Right atrium auricular region (tissue), 2 donors: Measurements from ENCODE around the gene P2RX5. TPM values are rescaled to one million over a fixed set of nuclear protein-coding genes. Genes with fewer than 3 reads are reported as not detected.
A peak's percentile ranks its signal among the peaks of the same experiment; 100 is the strongest.
"Not testable (repeated sequence)": the region's sequence is repeated elsewhere in the genome, so short reads cannot be mapped to it uniquely, and the experiment has no call there.

Source experiments
- DNase-seq: peaks from one replicate; pipeline ENCODE4 v3.0.0-alpha.2; 2019; ENCODE audit warnings: low spot score
- H3K27ac ChIP-seq, 2 donors: fragments of 200-600 bp; sonication (generic); 1 replicate in 1 of 2; 2 replicates in 1 of 2; pipeline ENCODE4 v1.5.1; 2016 to 2019
- H3K27me3 ChIP-seq, 2 donors: fragments of 200-600 bp; sonication (generic); one replicate each; pipeline versions ENCODE4 v1.5.1 to v1.6.0; 2017 to 2019
- H3K36me3 ChIP-seq: fragments of 200-600 bp; sonication (generic); one replicate; pipeline ENCODE4 v1.5.1; 2016
- H3K4me1 ChIP-seq, 2 donors: fragments of 200-600 bp; sonication (generic); one replicate each; pipeline versions ENCODE4 v1.5.1 to v1.6.0; 2017 to 2019
- H3K4me3 ChIP-seq, 2 donors: fragments of 200-600 bp; sonication (generic); 1 replicate in 1 of 2; 2 replicates in 1 of 2; pipeline ENCODE4 v1.5.1; 2017 to 2019; ENCODE audit warnings: mild to moderate bottlenecking in 1 of 2, moderate library complexity in 1 of 2
- H3K9me3 ChIP-seq, 2 donors: fragments of 200-600 bp; sonication (generic); one replicate each; pipeline ENCODE4 v1.5.1; 2019
- total RNA-seq, 2 donors: library from RNA; depleted of rRNA; stranded (reverse); fragments of >200 nt; gene quantifications; one replicate each; pipeline ENCODE4 v1.1.0, GENCODE V29; 2016
- TF ChIP-seq, protein P1 (sequence below), 2 donors: fragments of 200-600 bp; sonication (generic); IDR thresholded peaks; one replicate each; pipeline ENCODE4 v1.5.1; 2019; ENCODE audit warnings: antibody characterized with exemption in 2 of 2

Gene P2RX5
- total RNA-seq, 2 donors from 2014 or later: 5.4 to 8.1 TPM

DNA sequence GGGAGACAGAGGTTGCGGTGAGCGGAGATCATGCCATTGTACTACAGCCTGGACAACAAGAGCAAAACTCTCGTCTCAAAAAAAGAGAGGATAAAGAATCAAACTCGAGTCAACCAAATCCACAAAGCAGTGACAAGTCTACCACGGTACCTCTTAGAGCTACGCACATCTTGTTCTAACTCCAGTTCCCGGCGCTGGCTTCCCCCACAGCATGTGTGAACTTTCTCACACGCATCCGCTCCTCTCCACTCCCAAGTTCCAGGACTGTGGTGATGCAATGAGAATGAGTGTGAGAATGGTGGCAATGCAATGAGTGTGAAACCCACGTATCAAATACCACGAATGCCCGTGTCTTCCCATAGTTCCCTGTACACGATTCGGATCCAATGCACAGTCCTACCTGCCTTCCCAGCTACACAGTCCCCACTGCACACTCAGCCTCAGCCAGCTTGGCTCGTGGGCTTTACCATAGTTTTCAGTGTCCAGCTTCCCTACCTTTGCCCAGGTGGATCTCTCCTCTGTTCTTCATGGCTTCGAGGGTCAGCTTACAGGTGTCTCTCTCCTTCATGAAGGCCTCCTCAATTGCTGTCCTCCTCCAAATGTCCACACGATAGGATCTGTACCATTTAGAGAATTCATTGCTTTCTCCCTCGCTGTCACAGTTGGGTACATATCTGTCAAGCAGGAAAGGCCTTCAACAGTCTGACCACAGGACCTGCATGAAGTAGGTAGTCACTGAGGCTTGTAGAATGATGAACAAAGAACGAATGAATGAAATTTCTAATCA is 9.2 kb upstream of the P2RX5 start:
- no peak for DNase-seq
- Histone ChIP-seq H3K9me3 (no peaks in the 10 kb centered on the region), H3K4me1 (no peaks in the 10 kb centered on the region), H3K27me3 (no peaks in the 10 kb centered on the region), H3K27ac (no peak overlapping the region), H3K4me3 (no peak overlapping the region), H3K36me3 (no peaks in the 10 kb centered on the region)
- TF ChIP-seq, protein P1, sequence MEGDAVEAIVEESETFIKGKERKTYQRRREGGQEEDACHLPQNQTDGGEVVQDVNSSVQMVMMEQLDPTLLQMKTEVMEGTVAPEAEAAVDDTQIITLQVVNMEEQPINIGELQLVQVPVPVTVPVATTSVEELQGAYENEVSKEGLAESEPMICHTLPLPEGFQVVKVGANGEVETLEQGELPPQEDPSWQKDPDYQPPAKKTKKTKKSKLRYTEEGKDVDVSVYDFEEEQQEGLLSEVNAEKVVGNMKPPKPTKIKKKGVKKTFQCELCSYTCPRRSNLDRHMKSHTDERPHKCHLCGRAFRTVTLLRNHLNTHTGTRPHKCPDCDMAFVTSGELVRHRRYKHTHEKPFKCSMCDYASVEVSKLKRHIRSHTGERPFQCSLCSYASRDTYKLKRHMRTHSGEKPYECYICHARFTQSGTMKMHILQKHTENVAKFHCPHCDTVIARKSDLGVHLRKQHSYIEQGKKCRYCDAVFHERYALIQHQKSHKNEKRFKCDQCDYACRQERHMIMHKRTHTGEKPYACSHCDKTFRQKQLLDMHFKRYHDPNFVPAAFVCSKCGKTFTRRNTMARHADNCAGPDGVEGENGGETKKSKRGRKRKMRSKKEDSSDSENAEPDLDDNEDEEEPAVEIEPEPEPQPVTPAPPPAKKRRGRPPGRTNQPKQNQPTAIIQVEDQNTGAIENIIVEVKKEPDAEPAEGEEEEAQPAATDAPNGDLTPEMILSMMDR (IDR thresholded peaks at IDR 0.05): no peak

DNA sequence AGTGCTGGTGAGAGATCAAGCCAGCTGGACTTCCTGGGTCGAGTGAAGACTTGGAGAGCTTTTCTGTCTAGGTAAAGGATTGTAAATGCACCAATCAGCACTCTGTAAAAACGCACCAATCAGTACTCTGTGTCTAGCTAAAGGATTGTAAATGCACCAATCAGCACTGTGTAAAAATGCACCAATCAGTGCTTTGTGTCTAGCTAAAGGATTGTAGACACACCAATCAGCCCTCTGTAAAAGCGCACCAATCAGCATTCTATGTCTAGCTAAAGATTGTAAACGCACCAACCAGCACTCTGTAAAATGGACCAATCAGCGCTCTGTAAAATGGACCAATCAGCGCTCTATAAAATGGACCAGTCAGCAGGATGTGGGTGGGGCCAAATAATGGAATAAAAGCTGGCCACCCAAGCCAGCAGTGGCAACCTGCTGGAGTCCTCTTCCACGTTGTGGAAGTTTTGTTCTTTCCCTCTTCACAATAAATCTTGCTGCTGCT is 6.1 kb upstream of the P2RX5 start:
- H3K9me3 ChIP-seq, H3K4me3 ChIP-seq, H3K4me1 ChIP-seq, H3K27me3 ChIP-seq, DNase-seq, H3K27ac ChIP-seq, H3K36me3 ChIP-seq: not testable (repeated sequence)

DNA sequence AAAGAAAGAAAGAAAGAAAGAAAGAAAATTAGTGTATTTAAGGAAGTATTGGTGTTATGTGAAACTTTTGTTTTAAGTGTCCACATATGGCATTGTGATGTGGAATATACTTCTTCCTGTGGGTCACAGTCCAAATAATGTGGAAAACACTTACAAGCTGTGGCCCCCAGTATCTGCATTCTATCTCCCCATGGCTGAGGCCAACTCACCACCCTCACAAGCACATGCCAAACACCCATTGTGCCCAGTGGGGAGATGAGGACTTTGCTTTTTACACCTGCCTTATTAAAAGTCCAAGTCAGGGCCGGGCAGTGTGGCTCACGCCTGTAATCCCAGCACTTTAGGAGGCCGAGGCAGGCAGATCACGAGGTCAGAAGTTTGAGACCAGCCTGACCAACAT is 4.0 kb upstream of the P2RX5 start:
- H3K27ac ChIP-seq: no peak overlapping the region
- H3K4me1 ChIP-seq: peaks cover 0 to 19% of the 10 kb centered on the region in 2 donors
- TF ChIP-seq, protein P1 (IDR thresholded peaks at IDR 0.05): no peak
- DNase-seq: no peak
- no peaks in the 10 kb centered on the region for H3K36me3 ChIP-seq
- H3K9me3 ChIP-seq: no peaks in the 10 kb centered on the region
- H3K27me3 ChIP-seq: peaks cover 0 to 8% of the 10 kb centered on the region in 2 donors
- H3K4me3 ChIP-seq: no peak overlapping the region

DNA sequence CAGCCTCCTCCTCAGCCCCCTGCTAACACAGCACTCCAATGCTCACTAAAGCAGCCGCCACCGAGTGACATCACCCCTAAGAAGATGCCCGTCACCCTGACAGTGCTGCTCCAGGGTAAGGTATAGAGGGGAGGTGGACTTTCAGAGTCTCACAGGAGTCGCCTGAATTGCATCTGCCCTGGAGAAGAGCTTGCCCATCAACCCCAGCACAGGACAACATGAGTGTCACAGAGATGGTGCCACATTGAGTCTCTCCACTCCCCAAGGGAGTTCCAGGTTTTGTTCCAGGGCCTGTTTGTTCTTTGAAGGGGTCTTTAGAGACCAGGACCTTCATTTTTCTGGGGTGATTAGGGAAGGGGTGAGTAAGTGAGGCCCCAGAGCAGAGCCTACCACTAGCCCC is 2.2 kb upstream of the P2RX5 start:
- peaks cover 0 to 11% of the 10 kb centered on the region in 2 donors for H3K27me3 ChIP-seq
- H3K4me3 ChIP-seq: no peak overlapping the region
- DNase-seq: no peak
- H3K9me3 ChIP-seq: no peaks in the 10 kb centered on the region
- H3K4me1 ChIP-seq: peaks cover 0 to 24% of the 10 kb centered on the region in 2 donors
- TF ChIP-seq, protein P1 (IDR thresholded peaks at IDR 0.05): no peak
- no peaks in the 10 kb centered on the region for H3K36me3 ChIP-seq
- H3K27ac ChIP-seq: no peak overlapping the region

- DNase-seq: no peak
- Histone ChIP-seq H3K27ac (no peak overlapping the region), H3K36me3 (no peaks in the 10 kb centered on the region), H3K9me3 (no peaks in the 10 kb centered on the region), H3K4me3 (peak overlapping the region in 1 of 2 donors; percentile 56), H3K4me1 (peaks cover 0 to 24% of the 10 kb centered on the region in 2 donors), H3K27me3 (peaks cover 0 to 11% of the 10 kb centered on the region in 2 donors)
- TF ChIP-seq, protein P1 (IDR thresholded peaks at IDR 0.05): no peak
Observed at GRCh38 chr17:3697103-3697476, 1.1 kb upstream of the P2RX5 start.

GRCh38 chr17:3695129-3695722 is 729 bp downstream of the P2RX5 start:
- Histone ChIP-seq H3K27ac (peak overlapping the region; percentile 66 to 80), H3K4me3 (peak overlapping the region; percentile 45 to 56), H3K36me3 (no peaks in the 10 kb centered on the region), H3K9me3 (no peaks in the 10 kb centered on the region), H3K4me1 (peaks cover 0 to 24% of the 10 kb centered on the region in 2 donors), H3K27me3 (peaks cover 0 to 11% of the 10 kb centered on the region in 2 donors)
- TF ChIP-seq, protein P1 (IDR thresholded peaks at IDR 0.05): no peak
- DNase-seq: no peak
